Astrocyte (in vitro differentiated cells and primary cell): ENCODE results near the gene TMEM119. TPM values are rescaled to one million over a fixed set of nuclear protein-coding genes. Genes with fewer than 3 reads are reported as not detected.

Experiments used
- DNase-seq: peaks from one replicate; pipeline ENCODE4 v3.0.0-alpha.2; 2010; ENCODE audit warnings: low read depth
- FAIRE-seq: peaks from 2 replicates; lab custom pipeline; 2011; peaks lifted over from hg19 to GRCh38; lab: Jason Lieb, UNC
- H2AFZ ChIP-seq: 2 replicates; pipeline ENCODE4 v1.6.0; 2012; ENCODE audit warnings: low read depth, low read length, inconsistent platforms
- H3K27ac ChIP-seq: 2 replicates; pipeline ENCODE4 v1.5.1; 2011; ENCODE audit warnings: low read depth, low read length, inconsistent platforms
- H3K27me3 ChIP-seq: 2 replicates; pipeline ENCODE4 v1.6.0; 2011; ENCODE audit warnings: low read length, inconsistent platforms; ENCODE audit not compliant: insufficient read depth
- H3K36me3 ChIP-seq: 2 replicates; pipeline ENCODE4 v1.5.1; 2011; ENCODE audit warnings: low read length, inconsistent platforms; ENCODE audit not compliant: insufficient read depth
- H3K4me1 ChIP-seq: 2 replicates; pipeline ENCODE4 v1.5.1; 2011; ENCODE audit warnings: low read length, inconsistent platforms; ENCODE audit not compliant: insufficient read depth
- H3K4me2 ChIP-seq: 2 replicates; pipeline ENCODE4 v1.6.0; 2012; ENCODE audit warnings: low read length, inconsistent platforms
- H3K4me3 ChIP-seq: 2 replicates; pipeline ENCODE4 v1.5.1; 2011; ENCODE audit warnings: low read depth, mild to moderate bottlenecking, low read length, inconsistent platforms; ENCODE audit not compliant: insufficient read depth
- H3K79me2 ChIP-seq: 2 replicates; pipeline ENCODE4 v1.6.0; 2012; ENCODE audit warnings: mild to moderate bottlenecking, low read length, inconsistent platforms; ENCODE audit not compliant: insufficient read depth
- H3K9ac ChIP-seq: 2 replicates; pipeline ENCODE4 v1.6.0; 2012; ENCODE audit warnings: mild to moderate bottlenecking, low read length, inconsistent platforms
- H3K9me3 ChIP-seq: 2 replicates; pipeline ENCODE4 v1.5.1; 2012; ENCODE audit warnings: low read depth, mild to moderate bottlenecking, low read length, inconsistent platforms; ENCODE audit not compliant: insufficient read depth
- H4K20me1 ChIP-seq: 2 replicates; pipeline ENCODE4 v1.6.0; 2012; ENCODE audit warnings: low read length, inconsistent platforms; ENCODE audit not compliant: insufficient read depth
- H3K27ac Mint-ChIP-seq: one replicate; pipeline ENCODE4 v1.8.0; 2021; ENCODE audit warnings: mild to moderate bottlenecking, mixed read lengths; ENCODE audit not compliant: unreplicated experiment
- H3K27me3 Mint-ChIP-seq: one replicate; pipeline ENCODE4 v1.8.0; 2021; ENCODE audit warnings: low read depth, mixed read lengths; ENCODE audit not compliant: unreplicated experiment
- H3K36me3 Mint-ChIP-seq: one replicate; pipeline ENCODE4 v1.8.0; 2021; ENCODE audit warnings: low read depth, mixed read lengths; ENCODE audit not compliant: unreplicated experiment
- H3K4me1 Mint-ChIP-seq: one replicate; pipeline ENCODE4 v1.8.0; 2021; ENCODE audit warnings: low read depth, mixed read lengths; ENCODE audit not compliant: unreplicated experiment
- H3K4me3 Mint-ChIP-seq: one replicate; pipeline ENCODE4 v1.8.0; 2021; ENCODE audit warnings: mild to moderate bottlenecking, moderate library complexity, mixed read lengths; ENCODE audit not compliant: unreplicated experiment
- H3K9me3 Mint-ChIP-seq: one replicate; pipeline ENCODE4 v1.8.0; 2021; ENCODE audit warnings: mild to moderate bottlenecking, mixed read lengths; ENCODE audit not compliant: unreplicated experiment
- CTCF ChIP-seq: IDR thresholded peaks from 2 replicates; pipeline ENCODE4 v1.5.1; 2011; ENCODE audit warnings: low read depth, mild to moderate bottlenecking, inconsistent platforms, low read length, moderate library complexity; ENCODE audit not compliant: insufficient read depth
- EZH2 ChIP-seq: IDR thresholded peaks from 2 replicates; pipeline ENCODE4 v1.6.1; 2012; ENCODE audit warnings: mild to moderate bottlenecking, low read length, inconsistent platforms; ENCODE audit not compliant: insufficient read depth
- total RNA-seq: library from RNA; stranded (reverse); gene quantifications from 2 replicates; pipeline ENCODE4 v1.2.1, GENCODE V29; 2021

The TMEM119 gene
- total RNA-seq, 1 donor from 2014 or later: 0.91 TPM

DNA sequence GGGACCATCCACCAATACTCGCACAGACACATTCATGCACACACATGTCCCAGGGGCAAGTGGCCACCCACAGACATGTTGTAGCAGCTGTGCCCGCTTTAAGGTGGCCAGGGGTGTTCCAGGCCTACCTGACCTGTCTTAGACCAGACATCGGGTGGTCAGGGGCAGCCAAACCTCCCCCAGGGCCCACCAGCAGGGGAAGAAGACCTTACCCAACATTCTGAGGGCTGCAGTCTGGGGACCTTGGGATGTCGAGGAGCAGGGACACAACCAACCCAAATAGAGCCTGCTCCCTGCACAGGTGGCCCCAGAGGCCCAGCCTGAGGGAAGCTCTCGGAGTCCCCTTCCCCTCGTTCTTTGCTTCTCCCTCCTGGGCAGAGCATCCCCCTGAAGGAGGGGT is 1.7 kb upstream of the TMEM119 start:
- H3K4me1 Mint-ChIP-seq: peaks cover 3% of the 10 kb centered on the region
- H3K4me2 ChIP-seq: no peak overlapping the region
- H2AFZ ChIP-seq: no peak overlapping the region
- no peaks in the 10 kb centered on the region for H3K27me3 ChIP-seq
- no peak for FAIRE-seq
- no peaks in the 10 kb centered on the region for H3K9me3 Mint-ChIP-seq
- H3K4me3 ChIP-seq: no peak overlapping the region
- H3K36me3 ChIP-seq: no peaks in the 10 kb centered on the region
- peaks cover 14% of the 10 kb centered on the region for H3K27me3 Mint-ChIP-seq
- H3K27ac Mint-ChIP-seq: peak overlapping the region; percentile 41
- no peaks in the 10 kb centered on the region for H3K9me3 ChIP-seq
- TF ChIP-seq CTCF: no peak
- no peak for TF ChIP-seq EZH2
- peaks cover 7% of the 10 kb centered on the region for H4K20me1 ChIP-seq
- H3K4me3 Mint-ChIP-seq: no peak overlapping the region
- H3K79me2 ChIP-seq: no peaks in the 10 kb centered on the region
- H3K9ac ChIP-seq: no peak overlapping the region
- no peaks in the 10 kb centered on the region for H3K4me1 ChIP-seq
- no peak for DNase-seq
- no peak overlapping the region for H3K27ac ChIP-seq
- H3K36me3 Mint-ChIP-seq: no peaks in the 10 kb centered on the region

GRCh38 chr12:108598553-108599250 is 818 bp upstream of the TMEM119 start:
- Mint-ChIP-seq H3K36me3 (no peaks in the 10 kb centered on the region), H3K27me3 (peaks cover 13% of the 10 kb centered on the region), H3K9me3 (no peaks in the 10 kb centered on the region), H3K27ac (no peak overlapping the region), H3K4me1 (no peaks in the 10 kb centered on the region), H3K4me3 (no peak overlapping the region)
- H2AFZ ChIP-seq: no peak overlapping the region
- DNase-seq: no peak
- no peak overlapping the region for H3K9ac ChIP-seq
- H4K20me1 ChIP-seq: peaks cover 7% of the 10 kb centered on the region
- H3K36me3 ChIP-seq: no peaks in the 10 kb centered on the region
- H3K79me2 ChIP-seq: no peaks in the 10 kb centered on the region
- no peak overlapping the region for H3K4me2 ChIP-seq
- no peak for FAIRE-seq
- no peaks in the 10 kb centered on the region for H3K27me3 ChIP-seq
- no peak overlapping the region for H3K4me3 ChIP-seq
- H3K27ac ChIP-seq: no peak overlapping the region
- no peaks in the 10 kb centered on the region for H3K9me3 ChIP-seq
- TF ChIP-seq CTCF (no peak), EZH2 (no peak)
- no peaks in the 10 kb centered on the region for H3K4me1 ChIP-seq

DNA sequence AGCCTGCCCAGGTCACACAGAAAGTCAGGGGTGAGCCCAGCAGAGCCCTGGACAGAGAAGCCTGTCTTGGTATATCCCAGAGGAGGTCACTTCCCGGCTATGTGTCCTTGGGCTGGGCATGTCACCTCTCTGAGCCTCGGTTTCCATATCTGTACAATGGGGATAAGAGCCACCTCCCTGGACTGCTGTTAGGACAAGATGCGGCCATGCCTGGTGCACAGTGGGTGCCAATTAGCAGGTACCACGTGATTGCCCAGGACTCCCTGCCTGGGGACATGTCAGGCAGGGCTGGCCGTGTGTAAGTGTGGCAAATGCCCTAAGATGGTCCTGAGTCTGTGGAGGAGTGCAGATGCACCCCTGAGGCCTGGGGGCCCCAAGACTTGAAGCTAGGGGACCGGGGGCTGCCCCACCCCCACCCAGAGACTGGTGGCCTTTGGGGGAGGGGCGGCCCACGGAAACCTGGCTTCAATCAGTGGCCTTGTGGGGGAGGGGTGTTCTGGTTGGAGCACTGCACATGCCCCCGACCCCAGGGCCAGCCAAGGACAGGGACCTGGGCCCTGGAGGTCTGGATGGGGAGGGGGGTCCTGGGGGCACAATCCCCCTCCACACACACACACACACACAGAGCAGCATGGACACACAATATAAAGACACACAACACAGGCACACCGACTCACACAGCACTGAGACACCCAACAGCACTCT is 878 bp downstream of the TMEM119 start:
- Histone ChIP-seq H3K27ac (no peak overlapping the region), H3K4me1 (no peaks in the 10 kb centered on the region), H4K20me1 (peaks cover 7% of the 10 kb centered on the region), H3K9me3 (no peaks in the 10 kb centered on the region), H3K4me2 (peak overlapping the region; percentile 81), H3K36me3 (no peaks in the 10 kb centered on the region), H3K27me3 (no peaks in the 10 kb centered on the region), H3K4me3 (peak overlapping the region; percentile 52), H2AFZ (no peak overlapping the region), H3K9ac (peak overlapping the region; percentile 43), H3K79me2 (no peaks in the 10 kb centered on the region)
- no peaks in the 10 kb centered on the region for H3K36me3 Mint-ChIP-seq
- H3K9me3 Mint-ChIP-seq: no peaks in the 10 kb centered on the region
- no peak for DNase-seq
- TF ChIP-seq CTCF (no peak), EZH2 (no peak)
- no peaks in the 10 kb centered on the region for H3K4me1 Mint-ChIP-seq
- no peak overlapping the region for H3K4me3 Mint-ChIP-seq
- FAIRE-seq: no peak
- no peak overlapping the region for H3K27ac Mint-ChIP-seq
- peaks cover 11% of the 10 kb centered on the region for H3K27me3 Mint-ChIP-seq
